HEK293T (cell line): ENCODE data around the gene CD200R1.

ENCODE experiments used
- ARNT ChIP-seq: fragments of 450-650 bp; IDR thresholded peaks from 2 replicates; pipeline ENCODE4 v1.6.1; 2017; ENCODE audit warnings: mild to moderate bottlenecking
- BHLHE40 ChIP-seq: fragments of 450-650 bp; IDR thresholded peaks from 2 replicates; pipeline ENCODE4 v1.6.1; 2016; ENCODE audit warnings: mild to moderate bottlenecking, moderate library complexity, borderline replicate concordance
- ELF4 ChIP-seq: fragments of 450-650 bp; IDR thresholded peaks from 2 replicates; pipeline ENCODE4 v1.6.1; 2017; ENCODE audit warnings: antibody characterized with exemption
- FOXA1 ChIP-seq: fragments of 450-650 bp; IDR thresholded peaks from 2 replicates; pipeline ENCODE4 v1.6.1; 2016; ENCODE audit warnings: mild to moderate bottlenecking
- FOXK2 ChIP-seq: fragments of 450-650 bp; IDR thresholded peaks from 2 replicates; pipeline ENCODE4 v1.6.1; 2016; ENCODE audit warnings: mild to moderate bottlenecking
- FOXM1 ChIP-seq: fragments of 450-650 bp; IDR thresholded peaks from 2 replicates; pipeline ENCODE4 v1.6.1; 2017; ENCODE audit warnings: mild to moderate bottlenecking, borderline replicate concordance
- HDGF ChIP-seq: fragments of 450-650 bp; IDR thresholded peaks from 2 replicates; pipeline ENCODE4 v1.6.1; 2017; ENCODE audit warnings: antibody characterized with exemption, borderline replicate concordance
- L3MBTL2 ChIP-seq: fragments of 450-650 bp; conservative IDR thresholded peaks from 2 replicates; pipeline ENCODE4 v1.6.1; 2016; ENCODE audit warnings: mild to moderate bottlenecking
- LEF1 ChIP-seq: fragments of 450-650 bp; IDR thresholded peaks from 2 replicates; pipeline ENCODE4 v1.6.1; 2017; ENCODE audit warnings: mild to moderate bottlenecking, borderline replicate concordance
- NFRKB ChIP-seq: fragments of 450-650 bp; IDR thresholded peaks from 2 replicates; pipeline ENCODE4 v1.6.1; 2016; ENCODE audit warnings: mild to moderate bottlenecking, moderate library complexity
- SP1 ChIP-seq: fragments of 450-650 bp; IDR thresholded peaks from 2 replicates; pipeline ENCODE4 v1.6.1; 2017
- SUZ12 ChIP-seq: fragments of 450-650 bp; IDR thresholded peaks from 2 replicates; pipeline ENCODE4 v1.6.1; 2016; ENCODE audit warnings: mild to moderate bottlenecking
- ZNF384 ChIP-seq: fragments of 450-650 bp; IDR thresholded peaks from 2 replicates; pipeline ENCODE4 v1.6.1; 2016

GRCh38 chr3:113018536-113019181 is 43.8 kb upstream of the CD200R1 start:
- no peak for TF ChIP-seq FOXM1
- TF ChIP-seq FOXK2 = no peak
- TF ChIP-seq NFRKB = no peak
- no peak for TF ChIP-seq FOXA1
- no peak for TF ChIP-seq L3MBTL2
- TF ChIP-seq ZNF384 = no peak
- no peak for TF ChIP-seq ELF4
- no peak for TF ChIP-seq SP1
- TF ChIP-seq LEF1 = no peak
- no peak for TF ChIP-seq HDGF
- TF ChIP-seq SUZ12 = no peak
- no peak for TF ChIP-seq ARNT
- TF ChIP-seq BHLHE40 = no peak
